Activated B cell treated with CpG ODN at 0.5 μM for 24 hours (primary cell): Measurements from ENCODE around the gene SCUBE1. TPM values are rescaled to one million over a fixed set of nuclear protein-coding genes. Genes with fewer than 3 reads are reported as not detected.

Experiments used
- ATAC-seq: fragments of 200-7000 bp; cut with Tn5 transposase; one replicate; pipeline ENCODE4 v1.10.0; 2021; ENCODE audit warnings: low read depth, mild to moderate bottlenecking, moderate library complexity
- CTCF ChIA-PET: fragments of 350-600 bp; sonication (Branson Sonifier 250); formaldehyde crosslinking; loops from one replicate; lab custom pipeline; 2021; ENCODE audit warnings: antibody characterized with exemption; lab: Charles Lee
- POLR2A ChIA-PET: fragments of 350-600 bp; sonication (Branson Sonifier 250); formaldehyde crosslinking; loops from one replicate; lab custom pipeline; 2021; ENCODE audit warnings: antibody characterized with exemption; lab: Charles Lee
- DNase-seq: peaks from one replicate; pipeline ENCODE4 v3.0.0; 2022
- H3K27ac Mint-ChIP-seq: one replicate; pipeline ENCODE4 v1.8.0; 2020; ENCODE audit warnings: mixed read lengths
- H3K27me3 Mint-ChIP-seq: one replicate; pipeline ENCODE4 v1.8.0; 2021; ENCODE audit warnings: mixed read lengths
- H3K36me3 Mint-ChIP-seq: one replicate; pipeline ENCODE4 v1.8.0; 2021; ENCODE audit warnings: low read depth, mixed read lengths
- H3K4me1 Mint-ChIP-seq: one replicate; pipeline ENCODE4 v1.8.0; 2021; ENCODE audit warnings: mixed read lengths
- H3K4me3 Mint-ChIP-seq: one replicate; pipeline ENCODE4 v1.8.0; 2020; ENCODE audit warnings: mild to moderate bottlenecking, mixed read lengths
- H3K9me3 Mint-ChIP-seq: one replicate; pipeline ENCODE4 v1.8.0; 2020; ENCODE audit warnings: mixed read lengths
- intact Hi-C: fragments of 100-400 bp; cut with micrococcal nuclease; formaldehyde crosslinking; loops from one replicate; pipeline ENCODE4 v1.15.1; 2024
- total RNA-seq: library from RNA; stranded (reverse); gene quantifications from 2 replicates; pipeline ENCODE4 v1.2.3, GENCODE V29; 2022
- TF ChIP-seq, protein P1 (sequence below): fragments of 200-600 bp; IDR thresholded peaks from one replicate; pipeline ENCODE4 v1.8.0; 2022; ENCODE audit warnings: antibody characterized with exemption, mild to moderate bottlenecking

Gene SCUBE1
- total RNA-seq, 1 donor from 2014 or later, result not detected

DNA sequence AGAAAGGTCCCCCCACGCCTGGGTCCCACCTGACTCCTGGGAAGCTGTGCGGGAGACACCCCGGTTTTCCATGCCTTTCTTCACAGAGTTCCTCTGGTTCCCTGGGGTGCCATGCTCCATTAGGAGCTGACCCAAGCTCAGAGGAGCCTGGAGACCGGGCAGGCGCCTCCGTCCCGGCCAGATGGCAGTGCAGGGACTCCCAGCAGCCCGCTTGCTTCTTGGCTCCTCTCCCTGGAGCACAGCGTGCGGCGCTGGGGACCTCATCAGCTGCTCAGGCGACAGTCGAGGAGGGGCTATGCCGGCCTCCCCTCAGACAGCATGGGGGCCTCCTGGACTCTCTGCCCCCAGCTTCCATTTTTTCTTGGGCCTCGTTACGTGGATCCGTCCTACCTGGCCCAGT is 143.1 kb downstream of the SCUBE1 start:
- no peak for ATAC-seq
- Mint-ChIP-seq H3K4me1 (no peaks in the 10 kb centered on the region), H3K4me3 (no peak overlapping the region), H3K9me3 (no peaks in the 10 kb centered on the region), H3K27me3 (peaks cover 17% of the 10 kb centered on the region), H3K27ac (no peak overlapping the region), H3K36me3 (no peaks in the 10 kb centered on the region)
- DNase-seq, result no peak
- ChIA-PET POLR2A (interaction anchor here (1.4 kb wide), 1 partner anchor 12 kb away, joined by 3 read pairs; no protein-coding TSS in a partner anchor), CTCF (no interaction called here)
- TF ChIP-seq, protein P1, sequence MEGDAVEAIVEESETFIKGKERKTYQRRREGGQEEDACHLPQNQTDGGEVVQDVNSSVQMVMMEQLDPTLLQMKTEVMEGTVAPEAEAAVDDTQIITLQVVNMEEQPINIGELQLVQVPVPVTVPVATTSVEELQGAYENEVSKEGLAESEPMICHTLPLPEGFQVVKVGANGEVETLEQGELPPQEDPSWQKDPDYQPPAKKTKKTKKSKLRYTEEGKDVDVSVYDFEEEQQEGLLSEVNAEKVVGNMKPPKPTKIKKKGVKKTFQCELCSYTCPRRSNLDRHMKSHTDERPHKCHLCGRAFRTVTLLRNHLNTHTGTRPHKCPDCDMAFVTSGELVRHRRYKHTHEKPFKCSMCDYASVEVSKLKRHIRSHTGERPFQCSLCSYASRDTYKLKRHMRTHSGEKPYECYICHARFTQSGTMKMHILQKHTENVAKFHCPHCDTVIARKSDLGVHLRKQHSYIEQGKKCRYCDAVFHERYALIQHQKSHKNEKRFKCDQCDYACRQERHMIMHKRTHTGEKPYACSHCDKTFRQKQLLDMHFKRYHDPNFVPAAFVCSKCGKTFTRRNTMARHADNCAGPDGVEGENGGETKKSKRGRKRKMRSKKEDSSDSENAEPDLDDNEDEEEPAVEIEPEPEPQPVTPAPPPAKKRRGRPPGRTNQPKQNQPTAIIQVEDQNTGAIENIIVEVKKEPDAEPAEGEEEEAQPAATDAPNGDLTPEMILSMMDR, result no peak
- intact Hi-C loops, result no loop called here

- Mint-ChIP-seq H3K36me3 (no peaks in the 10 kb centered on the region), H3K4me1 (no peaks in the 10 kb centered on the region), H3K9me3 (no peaks in the 10 kb centered on the region), H3K27me3 (peaks cover 21% of the 10 kb centered on the region), H3K4me3 (no peak overlapping the region), H3K27ac (no peak overlapping the region)
- intact Hi-C loops, result no loop called here
- TF ChIP-seq, protein P1, result no peak
- DNase-seq (no peak), ATAC-seq (no peak)
- ChIA-PET CTCF (no interaction called here), POLR2A (no interaction called here)
Measured at GRCh38 chr22:43199541-43199940, 143.6 kb downstream of the SCUBE1 start.

DNA sequence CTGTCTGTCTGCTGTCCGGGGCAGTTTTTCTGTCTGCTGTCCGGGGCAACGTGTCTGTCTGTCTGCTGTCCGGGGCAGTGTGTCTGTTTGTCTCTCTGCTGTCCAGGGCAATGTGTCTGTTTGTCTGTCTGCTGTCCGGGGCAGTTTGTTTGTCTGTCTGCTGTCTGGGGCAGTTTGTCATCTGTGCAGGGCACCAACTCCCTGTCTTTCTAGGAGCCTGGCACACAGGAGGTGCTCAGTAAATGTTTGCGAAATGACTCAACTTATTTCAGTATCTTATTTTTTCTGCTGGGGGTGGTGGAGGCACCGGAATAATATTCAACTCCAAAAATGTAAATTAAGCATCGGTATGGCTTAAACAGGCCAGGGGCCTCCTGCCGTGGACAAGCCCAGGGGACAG is 144.2 kb downstream of the SCUBE1 start:
- Mint-ChIP-seq H3K4me1 (no peaks in the 10 kb centered on the region), H3K27me3 (peaks cover 21% of the 10 kb centered on the region), H3K36me3 (no peaks in the 10 kb centered on the region), H3K27ac (no peak overlapping the region), H3K4me3 (no peak overlapping the region), H3K9me3 (no peaks in the 10 kb centered on the region)
- no peak for ATAC-seq
- no peak for DNase-seq
- ChIA-PET CTCF (no interaction called here), POLR2A (no interaction called here)
- TF ChIP-seq, protein P1, result no peak
- intact Hi-C loops, result no loop called here

DNA sequence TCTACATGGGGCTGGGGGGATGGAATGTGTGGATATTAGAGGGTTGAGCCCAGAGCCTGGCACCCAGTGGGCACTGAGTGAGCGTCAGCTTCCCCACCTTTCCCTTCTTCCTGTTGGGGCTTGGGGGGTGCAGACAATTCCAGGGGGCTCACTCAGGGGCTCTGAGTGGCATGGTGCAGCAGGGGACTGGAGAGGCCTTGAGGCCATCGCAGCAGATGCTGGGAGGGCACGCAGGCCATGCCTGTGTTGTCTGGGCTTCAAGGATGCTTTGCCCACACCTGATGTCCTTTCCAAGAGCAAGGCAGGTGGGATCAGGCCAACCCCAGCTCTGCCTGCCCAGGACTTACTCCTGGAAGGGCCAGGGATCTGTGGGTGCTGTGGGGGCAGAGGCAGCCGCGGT is 145.0 kb downstream of the SCUBE1 start:
- no peak for ATAC-seq
- H3K27me3 Mint-ChIP-seq, result peaks cover 21% of the 10 kb centered on the region
- no peak for DNase-seq
- H3K4me1 Mint-ChIP-seq, result no peaks in the 10 kb centered on the region
- no peak overlapping the region for H3K4me3 Mint-ChIP-seq
- no peak overlapping the region for H3K27ac Mint-ChIP-seq
- POLR2A ChIA-PET, result no interaction called here
- CTCF ChIA-PET, result no interaction called here
- intact Hi-C loops, result no loop called here
- TF ChIP-seq, protein P1, result no peak
- H3K36me3 Mint-ChIP-seq, result no peaks in the 10 kb centered on the region
- no peaks in the 10 kb centered on the region for H3K9me3 Mint-ChIP-seq

DNA sequence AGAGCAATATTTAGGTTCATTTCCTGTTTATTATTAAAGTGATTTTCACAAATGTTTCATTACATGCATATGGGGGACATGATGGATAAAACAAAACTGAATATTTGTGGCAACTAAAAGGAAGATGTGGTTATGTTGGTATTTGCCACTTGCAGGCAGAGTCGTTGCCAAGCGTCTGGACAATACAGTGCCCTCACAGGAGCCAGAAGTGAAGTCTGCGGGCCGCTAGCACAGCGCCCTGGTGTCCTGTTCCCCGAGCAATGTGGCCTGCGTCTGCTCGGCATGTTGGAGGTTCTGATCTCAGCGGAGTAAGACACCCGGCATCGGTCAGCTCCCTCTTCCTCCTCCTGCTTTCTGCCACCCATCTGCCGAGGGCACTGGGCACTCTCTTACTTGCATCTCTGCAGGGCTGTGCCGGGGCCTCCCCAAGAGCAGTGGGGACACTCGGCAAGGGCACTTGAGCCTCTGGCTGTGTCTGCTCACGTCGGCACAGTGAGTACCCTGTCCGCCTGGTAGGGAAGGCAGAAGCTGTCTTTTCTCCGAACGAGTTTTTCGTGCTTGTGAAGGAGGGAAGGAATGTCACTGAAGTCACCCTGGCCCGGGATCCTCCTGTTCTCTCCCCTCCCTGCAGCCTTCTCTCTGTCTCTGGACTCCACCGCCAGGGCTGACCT is 145.8 kb downstream of the SCUBE1 start:
- DNase-seq (no peak), ATAC-seq (no peak)
- H3K4me1 Mint-ChIP-seq, result no peaks in the 10 kb centered on the region
- no peak overlapping the region for H3K27ac Mint-ChIP-seq
- no peak overlapping the region for H3K4me3 Mint-ChIP-seq
- intact Hi-C loops, result no loop called here
- ChIA-PET CTCF (no interaction called here), POLR2A (no interaction called here)
- H3K36me3 Mint-ChIP-seq, result no peaks in the 10 kb centered on the region
- H3K9me3 Mint-ChIP-seq, result no peaks in the 10 kb centered on the region
- TF ChIP-seq, protein P1, result no peak
- peaks cover 21% of the 10 kb centered on the region for H3K27me3 Mint-ChIP-seq
